GM10248 (cell line): ENCODE data around the gene BLACAT1.

ENCODE experiments used
- CTCF ChIA-PET: fragments of 300-600 bp; sonication (Branson Sonifier 250); formaldehyde crosslinking; extraction: SDS; loops from one replicate; lab custom pipeline; 2021; ENCODE audit warnings: antibody characterized with exemption; lab: Yijun Ruan, JAX
- POLR2A ChIA-PET: fragments of 350-650 bp; sonication (Branson Sonifier 250); formaldehyde crosslinking; extraction: SDS; loops from one replicate; lab custom pipeline; 2020; ENCODE audit warnings: antibody characterized with exemption; lab: Yijun Ruan, JAX
- DNase-seq: peaks from one replicate; pipeline ENCODE4 v3.0.0; 2012; ENCODE audit errors: extremely low spot score
- TF ChIP-seq, protein P1 (sequence below): IDR thresholded peaks from 2 replicates; pipeline ENCODE4 v1.5.1; 2012; ENCODE audit warnings: mild to moderate bottlenecking, low read depth; ENCODE audit errors: extremely low read depth, missing control alignments, control extremely low read depth

The BLACAT1 gene

DNA sequence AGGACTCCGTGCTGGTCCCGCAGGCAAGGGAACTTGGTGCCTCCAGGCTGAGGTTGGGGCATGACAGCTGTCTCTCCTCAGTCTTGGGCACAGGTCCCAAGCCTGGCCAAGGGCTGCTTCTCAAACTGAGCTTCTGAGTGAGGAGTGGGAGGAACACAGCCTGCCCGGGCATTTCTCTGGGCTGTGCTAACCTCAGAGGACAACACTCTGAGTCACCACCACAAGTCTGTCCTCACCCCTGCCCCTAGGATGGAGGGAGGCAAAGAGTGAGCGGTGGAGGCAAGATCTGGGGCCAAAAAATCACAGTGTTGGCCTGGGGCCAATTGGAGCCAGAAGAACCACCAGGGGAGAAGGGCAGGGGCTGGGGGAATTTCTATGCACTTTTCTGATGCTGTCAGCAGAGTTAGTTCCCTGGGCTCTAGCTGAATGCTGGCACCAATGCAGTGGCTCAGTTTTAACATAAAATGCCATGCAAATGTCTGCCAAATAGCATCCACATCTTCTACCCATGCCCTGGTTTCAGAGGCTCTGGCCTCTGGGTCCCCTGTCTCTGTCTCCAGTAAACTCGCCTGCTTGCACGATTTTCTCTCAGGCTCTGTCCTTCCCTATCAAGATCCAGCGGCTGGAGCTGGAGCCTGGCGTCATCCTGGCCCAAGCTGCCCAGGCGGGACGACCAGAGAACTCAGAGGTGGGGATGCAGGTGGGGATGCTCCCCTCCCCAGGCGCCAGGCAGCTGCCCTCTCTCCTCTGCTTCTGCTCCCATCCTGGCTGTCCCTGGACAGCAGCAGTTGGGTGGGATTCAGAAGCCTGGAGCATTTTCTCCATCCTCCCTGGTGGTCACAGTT is 37.6 kb upstream of the BLACAT1 start:
- TF ChIP-seq, protein P1, sequence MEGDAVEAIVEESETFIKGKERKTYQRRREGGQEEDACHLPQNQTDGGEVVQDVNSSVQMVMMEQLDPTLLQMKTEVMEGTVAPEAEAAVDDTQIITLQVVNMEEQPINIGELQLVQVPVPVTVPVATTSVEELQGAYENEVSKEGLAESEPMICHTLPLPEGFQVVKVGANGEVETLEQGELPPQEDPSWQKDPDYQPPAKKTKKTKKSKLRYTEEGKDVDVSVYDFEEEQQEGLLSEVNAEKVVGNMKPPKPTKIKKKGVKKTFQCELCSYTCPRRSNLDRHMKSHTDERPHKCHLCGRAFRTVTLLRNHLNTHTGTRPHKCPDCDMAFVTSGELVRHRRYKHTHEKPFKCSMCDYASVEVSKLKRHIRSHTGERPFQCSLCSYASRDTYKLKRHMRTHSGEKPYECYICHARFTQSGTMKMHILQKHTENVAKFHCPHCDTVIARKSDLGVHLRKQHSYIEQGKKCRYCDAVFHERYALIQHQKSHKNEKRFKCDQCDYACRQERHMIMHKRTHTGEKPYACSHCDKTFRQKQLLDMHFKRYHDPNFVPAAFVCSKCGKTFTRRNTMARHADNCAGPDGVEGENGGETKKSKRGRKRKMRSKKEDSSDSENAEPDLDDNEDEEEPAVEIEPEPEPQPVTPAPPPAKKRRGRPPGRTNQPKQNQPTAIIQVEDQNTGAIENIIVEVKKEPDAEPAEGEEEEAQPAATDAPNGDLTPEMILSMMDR, result no peak
- CTCF ChIA-PET, result interaction anchor here (1.4 to 12.8 kb wide), 4 partner anchors 7 to 165 kb away, joined by 5 to 194 read pairs (median 64); partner anchors contain the start of gene ELK4
- DNase-seq, result no peak
- POLR2A ChIA-PET, result no interaction called here

DNA sequence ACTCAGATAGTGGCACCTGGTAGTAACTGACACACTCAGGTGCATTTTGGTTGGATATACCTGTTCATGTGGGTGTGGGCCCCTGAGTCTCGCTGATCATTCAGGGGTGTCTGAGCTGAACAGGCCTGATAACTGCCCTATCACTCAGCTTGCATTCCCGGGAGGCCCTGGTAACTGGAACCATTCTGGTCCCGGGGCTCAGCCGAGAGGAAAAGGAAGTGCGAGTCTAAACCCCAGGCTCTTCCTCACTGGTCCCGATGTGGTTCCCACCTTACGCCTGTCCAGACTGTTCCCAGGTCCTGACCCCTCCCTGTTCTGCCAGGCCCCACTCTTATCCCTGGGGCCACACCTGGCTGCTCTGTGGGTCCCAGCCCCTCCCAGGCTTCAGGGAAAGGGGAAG is 36.9 kb upstream of the BLACAT1 start:
- POLR2A ChIA-PET, result no interaction called here
- TF ChIP-seq, protein P1, result no peak
- no peak for DNase-seq
- CTCF ChIA-PET, result interaction anchor here (0.9 to 12.8 kb wide), 5 partner anchors 7 to 167 kb away, joined by 4 to 194 read pairs (median 7); partner anchors contain the start of gene ELK4

DNA sequence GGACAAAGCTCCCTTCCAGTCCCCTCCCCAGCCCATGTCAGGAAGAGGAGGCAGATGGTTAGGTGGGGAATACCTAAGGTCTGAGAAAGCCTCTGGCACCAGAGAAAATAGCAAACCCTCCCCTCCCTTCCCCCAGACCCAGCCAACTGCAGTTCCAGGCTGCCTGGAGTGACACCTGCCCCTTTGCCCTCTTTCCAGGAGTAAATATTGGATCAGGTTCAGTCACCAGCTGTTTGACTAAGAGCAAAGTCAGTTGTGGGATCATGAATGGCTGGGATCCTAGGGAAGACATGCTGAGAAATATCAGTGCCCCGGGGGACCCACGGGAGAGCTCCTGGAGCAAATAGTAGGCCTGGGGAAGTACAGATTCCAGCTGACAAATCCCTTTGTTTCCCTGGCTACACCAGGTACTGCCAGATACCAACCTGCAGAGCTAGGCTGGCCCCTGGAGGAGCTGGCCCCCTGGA is 36.4 kb upstream of the BLACAT1 start:
- TF ChIP-seq, protein P1, result no peak
- POLR2A ChIA-PET, result no interaction called here
- no peak for DNase-seq
- CTCF ChIA-PET, result interaction anchor here (0.9 to 12.8 kb wide), 5 partner anchors 6 to 167 kb away, joined by 4 to 194 read pairs (median 7); partner anchors contain the start of gene ELK4

DNA sequence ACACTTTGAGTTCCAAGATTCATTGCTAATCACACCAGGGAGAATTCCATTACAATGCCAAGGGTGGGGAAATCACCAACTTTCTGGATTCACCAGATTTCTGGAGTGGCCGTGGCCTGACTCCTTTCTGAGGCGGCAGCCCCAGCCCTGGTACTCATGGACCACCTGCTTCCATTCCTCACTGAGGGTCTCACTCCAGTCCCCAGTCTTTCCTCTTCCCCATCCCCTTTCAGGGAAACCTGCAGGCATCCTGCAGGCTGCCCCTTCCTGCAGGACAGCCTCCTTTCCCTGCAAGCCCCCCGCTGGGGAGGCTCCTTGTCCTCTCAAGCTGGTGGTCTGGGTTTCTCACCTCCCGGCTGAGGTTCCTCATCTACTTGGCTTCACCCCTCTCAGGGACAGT is 35.9 kb upstream of the BLACAT1 start:
- DNase-seq, result no peak
- POLR2A ChIA-PET, result no interaction called here
- TF ChIP-seq, protein P1, result no peak
- CTCF ChIA-PET, result interaction anchor here (0.9 to 12.8 kb wide), 3 partner anchors 31 to 166 kb away, joined by 4 to 194 read pairs (median 5); partner anchors contain the start of gene ELK4

DNA sequence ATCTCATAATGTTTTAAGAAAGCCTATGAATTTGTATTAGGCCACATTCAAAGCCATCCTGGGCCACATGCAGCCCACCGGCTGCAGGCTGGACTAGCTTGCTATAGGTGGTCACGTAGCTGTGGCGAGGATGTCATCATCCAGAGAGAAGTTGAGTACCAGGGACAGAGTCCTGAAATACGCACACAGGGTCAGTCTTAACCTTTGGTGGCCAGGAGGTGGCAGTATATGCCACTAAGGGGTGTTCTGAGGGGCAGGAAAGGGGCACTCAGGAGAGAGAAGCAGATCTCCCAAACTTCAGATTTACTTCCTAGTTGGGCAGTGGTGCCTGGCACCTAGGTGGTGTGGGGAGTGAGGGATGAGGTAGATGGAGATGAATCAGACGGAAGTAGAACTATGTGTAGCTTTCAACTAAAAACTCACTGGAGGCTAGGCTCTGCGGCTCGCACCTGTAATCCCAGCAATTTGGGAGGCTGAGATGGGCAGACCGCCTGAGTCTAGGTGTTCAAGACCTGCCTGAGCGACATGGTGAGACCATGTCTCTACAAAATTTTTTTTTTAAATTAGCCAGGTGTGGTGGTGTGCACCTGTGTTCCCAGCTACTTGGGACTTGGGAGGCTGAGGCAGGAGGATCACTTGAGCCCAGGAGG is 32.4 kb upstream of the BLACAT1 start:
- ChIA-PET CTCF (interaction anchor here (0.7 to 12.8 kb wide), 29 partner anchors 10 to 1221 kb away, joined by 3 to 194 read pairs (median 4); partner anchors contain the start of genes ELK4 and KLHDC8A), POLR2A (no interaction called here)
- TF ChIP-seq, protein P1, result peak; percentile 80
- peak; percentile 79 for DNase-seq

DNA sequence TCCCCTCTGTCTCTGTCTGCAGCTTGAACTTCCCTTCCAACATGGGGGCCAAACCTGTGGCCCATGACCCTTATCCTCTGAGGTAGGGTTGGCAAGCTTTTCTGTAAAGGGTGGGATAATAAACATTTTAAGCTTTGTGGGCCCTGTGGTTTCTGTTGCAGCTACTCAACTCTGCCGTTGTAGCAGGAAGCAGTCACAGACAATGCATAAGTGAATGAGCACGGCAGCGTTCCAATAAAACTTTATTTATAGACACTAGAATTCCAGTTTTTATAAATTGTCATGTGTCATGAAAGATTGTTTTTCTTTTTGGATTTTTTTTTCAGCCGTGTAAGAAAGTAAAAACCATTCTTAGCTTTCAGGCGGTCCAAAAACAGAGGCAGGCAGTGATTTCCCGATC is 30.4 kb upstream of the BLACAT1 start:
- ChIA-PET POLR2A (no interaction called here), CTCF (interaction anchor here (1.1 to 12.8 kb wide), 30 partner anchors 8 to 438 kb away, joined by 3 to 194 read pairs (median 8); partner anchors contain the start of genes KLHDC8A and PM20D1)
- TF ChIP-seq, protein P1, result no peak
- DNase-seq, result no peak
